LoVo (cell line): ENCODE data around the gene OR52K2.
"Not testable (repeated sequence)": the region's sequence is repeated elsewhere in the genome, so short reads cannot be mapped to it uniquely, and the experiment has no call there.

Experiments used
- DNase-seq: peaks from one replicate; pipeline ENCODE4 v3.0.0-alpha.2; 2016; ENCODE audit warnings: low spot score

The OR52K2 gene

GRCh38 chr11:4448995-4449394 lies at the start of gene OR52K2:
OR52K2 (plus strand) TSS chr11:4449295; CDS start chr11:4449340, 45 bp downstream.
- DNase-seq: no peak

- DNase-seq: not testable (repeated sequence)
Observed at GRCh38 chr11:4406206-4406605, 42.9 kb upstream of the OR52K2 start.

GRCh38 chr11:4416306-4416705 lies 32.8 kb upstream of the OR52K2 start:
- DNase-seq: no peak

- no peak for DNase-seq
Observed at GRCh38 chr11:4416816-4417215, 32.3 kb upstream of the OR52K2 start.

GRCh38 chr11:4418403-4418802 lies 30.7 kb upstream of the OR52K2 start:
- no peak for DNase-seq

GRCh38 chr11:4430051-4430450 lies 19.0 kb upstream of the OR52K2 start:
- peak; percentile 6 for DNase-seq

- no peak for DNase-seq
Observed at GRCh38 chr11:4433856-4434255, 15.2 kb upstream of the OR52K2 start.

- DNase-seq: no peak
Observed at GRCh38 chr11:4436411-4436810, 12.7 kb upstream of the OR52K2 start.

- DNase-seq: no peak
Observed at GRCh38 chr11:4441515-4441914, 7.6 kb upstream of the OR52K2 start.

- DNase-seq: no peak
Observed at GRCh38 chr11:4443232-4443891, 5.7 kb upstream of the OR52K2 start.

- DNase-seq: no peak
Observed at GRCh38 chr11:4453118-4453517, 4.0 kb downstream of the OR52K2 start.

GRCh38 chr11:4454021-4454420 lies 4.9 kb downstream of the OR52K2 start:
- DNase-seq: no peak

- no peak for DNase-seq
Observed at GRCh38 chr11:4455419-4455818, 6.3 kb downstream of the OR52K2 start.

GRCh38 chr11:4459500-4459899 lies 10.4 kb downstream of the OR52K2 start:
- DNase-seq: no peak

- DNase-seq: no peak
Observed at GRCh38 chr11:4460151-4460550, 11.1 kb downstream of the OR52K2 start.

- DNase-seq: peak; percentile 63
Observed at GRCh38 chr11:4464216-4465159, 15.4 kb downstream of the OR52K2 start.

- DNase-seq: no peak
Observed at GRCh38 chr11:4465407-4465806, 16.3 kb downstream of the OR52K2 start.

- DNase-seq: no peak
Observed at GRCh38 chr11:4466131-4466870, 17.2 kb downstream of the OR52K2 start.

- DNase-seq: no peak
Observed at GRCh38 chr11:4466871-4467442, 17.9 kb downstream of the OR52K2 start.

- DNase-seq: no peak
Observed at GRCh38 chr11:4467811-4468606, 18.9 kb downstream of the OR52K2 start.

GRCh38 chr11:4479644-4480043 lies 30.5 kb downstream of the OR52K2 start:
- DNase-seq: no peak
